Measurements from ENCODE around the gene DIAPH3. TPM values are rescaled to one million over a fixed set of nuclear protein-coding genes. Genes with fewer than 3 reads are reported as not detected.

DIAPH3 gene
- total RNA-seq, 3 donors from 2014 or later = under 0.01 to 0.88 (median 0.64) TPM

GRCh38 chr13:60134376-60134775, 29.4 kb downstream of the DIAPH3 start:
- DNase-seq (ENCODE audit: low spot score in 2 of 2) = no peak
- Histone ChIP-seq H3K36me3 (no peaks in the 10 kb centered on the region), H3K27me3 (no peaks in the 10 kb centered on the region), H3K4me1 (no peaks in the 10 kb centered on the region), H3K27ac (no peak overlapping the region), H3K9me3 (no peaks in the 10 kb centered on the region), H3K4me3 (no peak overlapping the region)
- no peak for TF ChIP-seq POLR2A (IDR thresholded peaks at IDR 0.05)
- no peak for TF ChIP-seq POLR2AphosphoS5 (IDR thresholded peaks at IDR 0.05)
- TF ChIP-seq CTCF (IDR thresholded peaks at IDR 0.05) = no peak
- intact Hi-C loops (cut with DNase I; ENCODE audit: low total_unique reads) = no loop called here

GRCh38 chr13:60121337-60121687, 42.4 kb downstream of the DIAPH3 start:
- Histone ChIP-seq H3K4me3 (no peak overlapping the region), H3K36me3 (no peaks in the 10 kb centered on the region), H3K4me1 (no peaks in the 10 kb centered on the region), H3K9me3 (no peaks in the 10 kb centered on the region), H3K27ac (no peak overlapping the region), H3K27me3 (no peaks in the 10 kb centered on the region)
- TF ChIP-seq CTCF (IDR thresholded peaks at IDR 0.05) = no peak
- no peak for TF ChIP-seq POLR2A (IDR thresholded peaks at IDR 0.05)
- no peak for TF ChIP-seq POLR2AphosphoS5 (IDR thresholded peaks at IDR 0.05)
- intact Hi-C loops (cut with DNase I; ENCODE audit: low total_unique reads) = no loop called here
- no peak for DNase-seq (ENCODE audit: low spot score in 2 of 2)

GRCh38 chr13:60120617-60121336, 43.0 kb downstream of the DIAPH3 start:
- no peak for DNase-seq (ENCODE audit: low spot score in 2 of 2)
- TF ChIP-seq CTCF (IDR thresholded peaks at IDR 0.05) = no peak
- TF ChIP-seq POLR2A (IDR thresholded peaks at IDR 0.05) = no peak
- TF ChIP-seq POLR2AphosphoS5 (IDR thresholded peaks at IDR 0.05) = no peak
- H3K4me3 ChIP-seq = no peak overlapping the region
- no peaks in the 10 kb centered on the region for H3K4me1 ChIP-seq
- no peaks in the 10 kb centered on the region for H3K27me3 ChIP-seq
- intact Hi-C loops (cut with DNase I; ENCODE audit: low total_unique reads) = no loop called here
- no peaks in the 10 kb centered on the region for H3K36me3 ChIP-seq
- H3K9me3 ChIP-seq = no peaks in the 10 kb centered on the region
- no peak overlapping the region for H3K27ac ChIP-seq

- H3K27ac ChIP-seq = no peak overlapping the region
- H3K4me3 ChIP-seq = no peak overlapping the region
- no peaks in the 10 kb centered on the region for H3K27me3 ChIP-seq
- H3K36me3 ChIP-seq = no peaks in the 10 kb centered on the region
- H3K4me1 ChIP-seq = no peaks in the 10 kb centered on the region
- H3K9me3 ChIP-seq = no peaks in the 10 kb centered on the region
- intact Hi-C loops (cut with DNase I; ENCODE audit: low total_unique reads) = no loop called here
- DNase-seq (ENCODE audit: low spot score in 2 of 2) = no peak
- TF ChIP-seq CTCF (IDR thresholded peaks at IDR 0.05) = no peak
- no peak for TF ChIP-seq POLR2AphosphoS5 (IDR thresholded peaks at IDR 0.05)
- no peak for TF ChIP-seq POLR2A (IDR thresholded peaks at IDR 0.05)
These were observed 44.9 kb downstream of the DIAPH3 start for GRCh38 chr13:60118696-60119400.

GRCh38 chr13:60114499-60115028, 49.2 kb downstream of the DIAPH3 start:
- Histone ChIP-seq H3K27ac (no peak overlapping the region), H3K36me3 (no peaks in the 10 kb centered on the region), H3K9me3 (no peaks in the 10 kb centered on the region), H3K27me3 (no peaks in the 10 kb centered on the region), H3K4me1 (no peaks in the 10 kb centered on the region), H3K4me3 (no peak overlapping the region)
- intact Hi-C loops (cut with DNase I; ENCODE audit: low total_unique reads) = loop anchor here (2.0 kb wide), 1 partner anchor 26 kb away; no protein-coding TSS in a partner anchor
- DNase-seq (ENCODE audit: low spot score in 2 of 2) = no peak
- TF ChIP-seq POLR2A (IDR thresholded peaks at IDR 0.05) = no peak
- TF ChIP-seq CTCF (IDR thresholded peaks at IDR 0.05) = no peak
- TF ChIP-seq POLR2AphosphoS5 (IDR thresholded peaks at IDR 0.05) = no peak

All from breast epithelium (tissue), 4 donors.